OCI-LY7 (cell line): ENCODE results near the gene GORAB. TPM values are rescaled to one million over a fixed set of nuclear protein-coding genes. Genes with fewer than 3 reads are reported as not detected.

Experiments
- BruUV-seq: library from RNA; stranded (reverse); fragments of 400-500 nt; replicated peaks from 2 replicates; lab custom pipeline; 2021; lab: Mats Ljungman, UMichigan
- CTCF ChIA-PET: fragments of 300-600 bp; sonication (Branson Sonifier 250); formaldehyde crosslinking; loops from one replicate; lab custom pipeline; 2022; ENCODE audit warnings: antibody characterized with exemption; ENCODE audit not compliant: unreplicated experiment; lab: Charles Lee
- POLR2A ChIA-PET: fragments of 300-600 bp; sonication (Branson Sonifier 250); formaldehyde crosslinking; loops from one replicate; lab custom pipeline; 2022; ENCODE audit warnings: antibody characterized with exemption; lab: Charles Lee
- DNase-seq: peaks from one replicate; pipeline ENCODE4 v3.0.0-alpha.2; 2015; ENCODE audit warnings: low spot score
- H2AFZ ChIP-seq: fragments of 200-600 bp; sonication (generic), shearing (Covaris generic); 2 replicates; pipeline ENCODE4 v1.6.1; 2014; ENCODE audit warnings: mild to moderate bottlenecking, antibody characterized with exemption, low read length, moderate library complexity
- H3K27ac ChIP-seq: fragments of 200-600 bp; sonication (generic); 2 replicates; pipeline ENCODE4 v1.5.1; 2014; ENCODE audit warnings: mixed run types, low read depth, mild to moderate bottlenecking, moderate library complexity, low read length, inconsistent platforms; ENCODE audit not compliant: poor library complexity, severe bottlenecking
- H3K36me3 ChIP-seq: fragments of 200-600 bp; sonication (generic); 2 replicates; pipeline ENCODE4 v1.6.1; 2014; ENCODE audit warnings: mild to moderate bottlenecking, antibody characterized with exemption, low read length, moderate library complexity, mixed read lengths; ENCODE audit not compliant: insufficient read depth
- H3K4me1 ChIP-seq: fragments of 200-600 bp; sonication (generic); 2 replicates; pipeline ENCODE4 v1.5.1; 2014; ENCODE audit warnings: mild to moderate bottlenecking, low read length; ENCODE audit not compliant: insufficient read depth, poor library complexity, severe bottlenecking
- H3K4me2 ChIP-seq: fragments of 200-600 bp; sonication (generic); 2 replicates; pipeline ENCODE4 v1.6.1; 2014; ENCODE audit warnings: mild to moderate bottlenecking, low read length
- H3K4me3 ChIP-seq: fragments of 200-600 bp; sonication (generic); 2 replicates; pipeline ENCODE4 v1.5.1; 2014; ENCODE audit warnings: mild to moderate bottlenecking, low read depth, low read length; ENCODE audit not compliant: poor library complexity, severe bottlenecking
- H3K79me2 ChIP-seq: fragments of 200-600 bp; sonication (generic); 2 replicates; pipeline ENCODE4 v1.6.1; 2016; ENCODE audit warnings: low read depth, mild to moderate bottlenecking, low read length, moderate library complexity, mixed read lengths; ENCODE audit not compliant: insufficient read depth
- H3K9me2 ChIP-seq: fragments of 200-600 bp; sonication (generic); 2 replicates; pipeline ENCODE4 v1.6.1; 2016; ENCODE audit warnings: mild to moderate bottlenecking, low read length, mixed read lengths; ENCODE audit not compliant: insufficient read depth
- H3K9me3 ChIP-seq: fragments of 200-600 bp; sonication (generic); 2 replicates; pipeline ENCODE4 v1.6.1; 2014; ENCODE audit warnings: mild to moderate bottlenecking, mixed run types, low read length, mixed read lengths
- H4K20me1 ChIP-seq: fragments of 200-600 bp; sonication (generic); 2 replicates; pipeline ENCODE4 v1.6.1; 2014; ENCODE audit warnings: mild to moderate bottlenecking, antibody characterized with exemption, low read length, moderate library complexity, mixed read lengths; ENCODE audit not compliant: insufficient read depth
- EZH2phosphoT487 ChIP-seq: fragments of 200-600 bp; sonication (generic); IDR thresholded peaks from 2 replicates; pipeline ENCODE4 v1.6.1; 2018; ENCODE audit warnings: low read depth, borderline replicate concordance, mild to moderate bottlenecking, mixed run types, antibody characterized with exemption, low read length, moderate library complexity, mixed read lengths
- intact Hi-C: fragments of 100-400 bp; cut with micrococcal nuclease; formaldehyde crosslinking; loops from one replicate; pipeline ENCODE4 v1.10.0; 2022; ENCODE audit not compliant: unreplicated experiment
- total RNA-seq, 2 experiments: library from RNA; depleted of rRNA in 1 of 2; stranded (reverse); fragments of >200 nt in 1 of 2; shearing (Covaris generic) in 1 of 2; gene quantifications; 2 replicates each; pipeline ENCODE4 v1.2.3, GENCODE V29; 2014 to 2022
- TF ChIP-seq, protein P1 (sequence below): fragments of 200-600 bp; sonication (generic); conservative IDR thresholded peaks from 2 replicates; pipeline ENCODE4 v1.5.1; 2014; ENCODE audit warnings: mild to moderate bottlenecking, antibody characterized with exemption, low read length, moderate library complexity, mixed read lengths

GORAB gene
- total RNA-seq, 2 experiments from 2014 or later, result 11.5 to 15.0 TPM

DNA sequence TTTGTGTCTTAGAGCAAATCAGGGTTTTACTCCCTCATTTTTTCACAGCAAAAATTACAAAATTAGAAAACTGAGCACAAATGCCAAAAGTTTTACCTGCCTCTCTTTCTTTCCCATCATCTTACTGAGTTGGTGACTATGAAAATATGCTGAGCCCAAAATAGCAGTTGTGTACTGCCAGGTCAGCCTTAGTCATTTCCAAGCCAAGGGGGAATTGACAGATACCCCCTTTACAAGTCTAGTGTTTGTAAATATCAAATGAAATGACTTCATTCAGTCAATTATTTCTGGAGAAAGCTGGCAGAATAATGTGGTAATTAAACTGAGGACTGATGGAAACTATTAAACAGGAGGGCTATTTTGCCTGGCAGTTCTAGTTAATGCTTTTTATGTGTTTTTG, 11.4 kb upstream of the GORAB start:
- TF ChIP-seq, protein P1, sequence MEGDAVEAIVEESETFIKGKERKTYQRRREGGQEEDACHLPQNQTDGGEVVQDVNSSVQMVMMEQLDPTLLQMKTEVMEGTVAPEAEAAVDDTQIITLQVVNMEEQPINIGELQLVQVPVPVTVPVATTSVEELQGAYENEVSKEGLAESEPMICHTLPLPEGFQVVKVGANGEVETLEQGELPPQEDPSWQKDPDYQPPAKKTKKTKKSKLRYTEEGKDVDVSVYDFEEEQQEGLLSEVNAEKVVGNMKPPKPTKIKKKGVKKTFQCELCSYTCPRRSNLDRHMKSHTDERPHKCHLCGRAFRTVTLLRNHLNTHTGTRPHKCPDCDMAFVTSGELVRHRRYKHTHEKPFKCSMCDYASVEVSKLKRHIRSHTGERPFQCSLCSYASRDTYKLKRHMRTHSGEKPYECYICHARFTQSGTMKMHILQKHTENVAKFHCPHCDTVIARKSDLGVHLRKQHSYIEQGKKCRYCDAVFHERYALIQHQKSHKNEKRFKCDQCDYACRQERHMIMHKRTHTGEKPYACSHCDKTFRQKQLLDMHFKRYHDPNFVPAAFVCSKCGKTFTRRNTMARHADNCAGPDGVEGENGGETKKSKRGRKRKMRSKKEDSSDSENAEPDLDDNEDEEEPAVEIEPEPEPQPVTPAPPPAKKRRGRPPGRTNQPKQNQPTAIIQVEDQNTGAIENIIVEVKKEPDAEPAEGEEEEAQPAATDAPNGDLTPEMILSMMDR, result no peak
- TF ChIP-seq EZH2phosphoT487, result no peak
- no TSS peak for BruUV-seq

DNA sequence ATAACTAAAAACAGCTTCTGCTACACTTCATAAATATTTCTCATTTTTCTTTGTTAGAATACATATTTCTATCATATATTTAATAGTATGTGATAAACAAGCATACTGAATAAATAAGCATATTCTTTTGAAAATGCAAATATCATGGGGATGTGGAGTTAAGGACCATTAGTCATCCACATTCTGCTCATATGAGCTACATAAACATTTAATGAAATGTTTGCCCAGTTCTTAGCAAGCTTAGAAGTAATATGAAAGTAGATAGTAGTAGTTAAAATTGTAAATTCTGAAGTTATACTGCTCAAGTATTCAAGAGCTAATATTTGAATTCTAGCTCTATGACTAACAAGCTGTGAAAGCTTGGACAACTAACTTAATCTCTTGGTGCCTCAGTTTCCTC, 10.1 kb upstream of the GORAB start:
- Histone ChIP-seq H2AFZ (no peak overlapping the region), H3K27ac (no peak overlapping the region), H3K4me3 (no peak overlapping the region), H4K20me1 (no peaks in the 10 kb centered on the region), H3K4me1 (no peaks in the 10 kb centered on the region), H3K79me2 (no peaks in the 10 kb centered on the region), H3K4me2 (no peak overlapping the region), H3K9me2 (no peaks in the 10 kb centered on the region), H3K9me3 (no peaks in the 10 kb centered on the region), H3K36me3 (no peaks in the 10 kb centered on the region)
- POLR2A ChIA-PET, result interaction anchor here (0.7 to 1.8 kb wide), 3 partner anchors 10 to 944 kb away, joined by 3 to 6 read pairs (median 3); partner anchors contain the start of gene GORAB
- CTCF ChIA-PET, result no interaction called here
- DNase-seq, result no peak
- intact Hi-C loops, result no loop called here
- TF ChIP-seq EZH2phosphoT487, result no peak
- TF ChIP-seq, protein P1, result no peak
- BruUV-seq, result no TSS peak

More for the DNA sequence above, 11.4 kb upstream of the GORAB start:
- Histone ChIP-seq H2AFZ (no peak overlapping the region), H3K36me3 (no peaks in the 10 kb centered on the region), H4K20me1 (no peaks in the 10 kb centered on the region), H3K4me2 (no peak overlapping the region), H3K9me2 (no peaks in the 10 kb centered on the region), H3K4me3 (no peak overlapping the region), H3K27ac (no peak overlapping the region), H3K79me2 (no peaks in the 10 kb centered on the region), H3K4me1 (no peaks in the 10 kb centered on the region), H3K9me3 (no peaks in the 10 kb centered on the region)
- intact Hi-C loops, result no loop called here
- ChIA-PET POLR2A (interaction anchor here (0.7 kb wide), 1 partner anchor 97 kb away, joined by 3 read pairs; no protein-coding TSS in a partner anchor), CTCF (no interaction called here)
- no peak for DNase-seq

DNA sequence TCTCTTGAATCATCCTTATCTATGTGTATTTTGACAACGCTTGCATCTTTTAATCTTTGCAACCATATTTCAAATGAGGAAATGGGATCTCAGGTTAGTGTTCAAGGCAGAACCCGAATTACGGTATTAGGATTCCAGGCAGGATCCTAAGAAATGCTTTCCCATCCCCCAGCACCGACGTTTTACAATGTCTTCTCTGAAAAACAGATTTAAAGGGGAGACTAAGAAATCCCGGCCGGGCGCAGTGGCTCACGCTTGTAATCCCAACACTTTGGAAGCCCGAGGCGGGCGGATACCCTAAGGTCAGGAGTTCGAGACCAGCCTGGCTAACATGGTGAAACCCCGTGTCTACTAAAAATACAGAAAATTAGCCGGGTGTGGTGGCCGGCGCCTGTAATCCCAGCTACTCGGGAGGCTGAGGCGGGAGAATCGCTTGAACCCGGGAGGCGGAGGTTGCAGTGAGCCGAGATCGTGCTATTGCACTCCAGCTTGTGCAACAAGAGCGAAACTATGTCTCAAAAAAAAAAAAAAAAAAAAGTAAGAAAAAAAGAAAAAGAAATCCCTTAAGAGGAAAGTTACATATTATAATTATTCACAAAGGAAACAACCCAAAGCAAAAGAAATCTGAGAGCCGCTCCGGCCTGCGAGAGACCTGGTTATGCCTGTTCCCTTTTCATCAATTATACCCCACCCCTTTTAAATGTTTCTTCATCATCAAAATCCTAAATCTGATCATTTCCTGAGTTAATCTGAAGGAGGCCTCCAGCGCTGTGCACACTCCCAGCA, 801 bp upstream of the GORAB start:
- peak overlapping the region; percentile 97 for H3K4me3 ChIP-seq
- no peak for DNase-seq
- intact Hi-C loops, result loop anchor here (5.0 to 10.0 kb wide), 6 partner anchors 459 to 1424 kb away; partner anchors contain the start of genes ATP1B1, FMO4, KIFAP3 and METTL18
- TF ChIP-seq EZH2phosphoT487, result no peak
- TF ChIP-seq, protein P1, result no peak
- CTCF ChIA-PET, result no interaction called here
- H3K9me3 ChIP-seq, result no peaks in the 10 kb centered on the region
- POLR2A ChIA-PET, result interaction anchor here (0.7 to 1.3 kb wide), 6 partner anchors 10 to 26 kb away, joined by 3 to 4 read pairs (median 3); no protein-coding TSS in a partner anchor
- H3K9me2 ChIP-seq, result no peaks in the 10 kb centered on the region; the same call in 1 of the 2 replicates
- H3K4me2 ChIP-seq, result peak overlapping the region; percentile 99
- H3K36me3 ChIP-seq, result peaks cover 10% of the 10 kb centered on the region
- H2AFZ ChIP-seq, result peak overlapping the region; percentile 99
- H3K27ac ChIP-seq, result peak overlapping the region; percentile 68
- H3K4me1 ChIP-seq, result peaks cover 16% of the 10 kb centered on the region
- H4K20me1 ChIP-seq, result peaks cover 5% of the 10 kb centered on the region; the same call in 1 of the 2 replicates
- TSS peak; percentile 98 for BruUV-seq
- peaks cover 37% of the 10 kb centered on the region for H3K79me2 ChIP-seq
